OCI-LY7 (cell line): ENCODE data around the gene PLEKHF1. TPM values are rescaled to one million over a fixed set of nuclear protein-coding genes. Genes with fewer than 3 reads are reported as not detected.

Experiments used
- BruUV-seq: library from RNA; stranded (reverse); fragments of 400-500 nt; replicated peaks from 2 replicates; lab custom pipeline; 2021; lab: Mats Ljungman, UMichigan
- CTCF ChIA-PET: fragments of 300-600 bp; sonication (Branson Sonifier 250); formaldehyde crosslinking; loops from one replicate; lab custom pipeline; 2022; ENCODE audit warnings: antibody characterized with exemption; ENCODE audit not compliant: unreplicated experiment; lab: Charles Lee
- POLR2A ChIA-PET: fragments of 300-600 bp; sonication (Branson Sonifier 250); formaldehyde crosslinking; loops from one replicate; lab custom pipeline; 2022; ENCODE audit warnings: antibody characterized with exemption; lab: Charles Lee
- DNase-seq: peaks from one replicate; pipeline ENCODE4 v3.0.0-alpha.2; 2015; ENCODE audit warnings: low spot score
- H2AFZ ChIP-seq: fragments of 200-600 bp; sonication (generic), shearing (Covaris generic); 2 replicates; pipeline ENCODE4 v1.6.1; 2014; ENCODE audit warnings: mild to moderate bottlenecking, antibody characterized with exemption, low read length, moderate library complexity
- H3K27ac ChIP-seq: fragments of 200-600 bp; sonication (generic); 2 replicates; pipeline ENCODE4 v1.5.1; 2014; ENCODE audit warnings: mixed run types, low read depth, mild to moderate bottlenecking, moderate library complexity, low read length, inconsistent platforms; ENCODE audit not compliant: poor library complexity, severe bottlenecking
- H3K36me3 ChIP-seq: fragments of 200-600 bp; sonication (generic); 2 replicates; pipeline ENCODE4 v1.6.1; 2014; ENCODE audit warnings: mild to moderate bottlenecking, antibody characterized with exemption, low read length, moderate library complexity, mixed read lengths; ENCODE audit not compliant: insufficient read depth
- H3K4me1 ChIP-seq: fragments of 200-600 bp; sonication (generic); 2 replicates; pipeline ENCODE4 v1.5.1; 2014; ENCODE audit warnings: mild to moderate bottlenecking, low read length; ENCODE audit not compliant: insufficient read depth, poor library complexity, severe bottlenecking
- H3K4me2 ChIP-seq: fragments of 200-600 bp; sonication (generic); 2 replicates; pipeline ENCODE4 v1.6.1; 2014; ENCODE audit warnings: mild to moderate bottlenecking, low read length
- H3K4me3 ChIP-seq: fragments of 200-600 bp; sonication (generic); 2 replicates; pipeline ENCODE4 v1.5.1; 2014; ENCODE audit warnings: mild to moderate bottlenecking, low read depth, low read length; ENCODE audit not compliant: poor library complexity, severe bottlenecking
- H3K79me2 ChIP-seq: fragments of 200-600 bp; sonication (generic); 2 replicates; pipeline ENCODE4 v1.6.1; 2016; ENCODE audit warnings: low read depth, mild to moderate bottlenecking, low read length, moderate library complexity, mixed read lengths; ENCODE audit not compliant: insufficient read depth
- H3K9me2 ChIP-seq: fragments of 200-600 bp; sonication (generic); 2 replicates; pipeline ENCODE4 v1.6.1; 2016; ENCODE audit warnings: mild to moderate bottlenecking, low read length, mixed read lengths; ENCODE audit not compliant: insufficient read depth
- H3K9me3 ChIP-seq: fragments of 200-600 bp; sonication (generic); 2 replicates; pipeline ENCODE4 v1.6.1; 2014; ENCODE audit warnings: mild to moderate bottlenecking, mixed run types, low read length, mixed read lengths
- H4K20me1 ChIP-seq: fragments of 200-600 bp; sonication (generic); 2 replicates; pipeline ENCODE4 v1.6.1; 2014; ENCODE audit warnings: mild to moderate bottlenecking, antibody characterized with exemption, low read length, moderate library complexity, mixed read lengths; ENCODE audit not compliant: insufficient read depth
- EZH2phosphoT487 ChIP-seq: fragments of 200-600 bp; sonication (generic); IDR thresholded peaks from 2 replicates; pipeline ENCODE4 v1.6.1; 2018; ENCODE audit warnings: low read depth, borderline replicate concordance, mild to moderate bottlenecking, mixed run types, antibody characterized with exemption, low read length, moderate library complexity, mixed read lengths
- intact Hi-C: fragments of 100-400 bp; cut with micrococcal nuclease; formaldehyde crosslinking; loops from one replicate; pipeline ENCODE4 v1.10.0; 2022; ENCODE audit not compliant: unreplicated experiment
- total RNA-seq, 2 experiments: library from RNA; depleted of rRNA in 1 of 2; stranded (reverse); fragments of >200 nt in 1 of 2; shearing (Covaris generic) in 1 of 2; gene quantifications; 2 replicates each; pipeline ENCODE4 v1.2.3, GENCODE V29; 2014 to 2022
- TF ChIP-seq, protein P1 (sequence below): fragments of 200-600 bp; sonication (generic); conservative IDR thresholded peaks from 2 replicates; pipeline ENCODE4 v1.5.1; 2014; ENCODE audit warnings: mild to moderate bottlenecking, antibody characterized with exemption, low read length, moderate library complexity, mixed read lengths

The PLEKHF1 gene
- total RNA-seq, 2 experiments from 2014 or later: 5.0 to 7.0 TPM

DNA sequence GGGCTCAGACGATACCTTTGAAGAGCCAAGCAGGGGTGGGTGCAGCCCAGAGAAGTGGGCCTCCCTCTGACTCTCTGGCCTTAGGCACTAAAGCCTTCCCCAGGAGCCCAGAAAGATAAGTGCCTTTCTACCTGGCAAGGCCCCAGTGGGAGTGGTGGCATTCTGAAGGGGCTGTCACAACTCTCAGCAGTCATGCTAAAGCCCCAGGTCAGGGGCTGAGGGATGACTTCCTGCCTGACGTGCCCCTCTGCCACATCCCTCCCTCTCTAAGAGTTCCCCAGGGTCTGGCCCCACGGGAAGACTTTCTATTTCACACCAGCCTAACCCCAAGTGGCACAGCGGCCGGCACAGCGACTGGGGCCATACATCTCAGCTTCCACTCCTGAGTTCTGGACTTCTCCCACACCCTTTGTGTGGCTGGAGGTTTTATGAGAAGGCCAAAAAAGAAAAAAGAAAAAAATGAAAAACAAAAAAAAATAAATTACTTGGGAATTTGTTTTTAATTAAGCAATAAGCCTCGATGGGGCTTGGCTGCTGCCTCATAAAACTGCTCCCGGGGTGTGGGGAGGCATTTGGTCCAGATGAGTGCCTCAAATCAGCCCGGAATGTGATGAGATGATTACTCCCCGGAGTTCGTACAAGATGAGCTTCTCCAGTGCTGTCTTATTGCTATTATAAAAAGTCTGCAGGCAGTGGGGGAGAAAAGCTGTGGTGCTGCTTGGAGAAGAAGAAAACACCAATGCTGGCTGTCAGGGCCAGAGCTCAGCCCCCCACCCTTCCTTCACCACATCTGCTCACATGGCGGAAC lies 28.5 kb upstream of the PLEKHF1 start:
- POLR2A ChIA-PET: interaction anchor here (0.6 kb wide), 2 partner anchors 792 to 843 kb away, joined by 3 read pairs; no protein-coding TSS in a partner anchor
- no peak for TF ChIP-seq EZH2phosphoT487
- TF ChIP-seq, protein P1, sequence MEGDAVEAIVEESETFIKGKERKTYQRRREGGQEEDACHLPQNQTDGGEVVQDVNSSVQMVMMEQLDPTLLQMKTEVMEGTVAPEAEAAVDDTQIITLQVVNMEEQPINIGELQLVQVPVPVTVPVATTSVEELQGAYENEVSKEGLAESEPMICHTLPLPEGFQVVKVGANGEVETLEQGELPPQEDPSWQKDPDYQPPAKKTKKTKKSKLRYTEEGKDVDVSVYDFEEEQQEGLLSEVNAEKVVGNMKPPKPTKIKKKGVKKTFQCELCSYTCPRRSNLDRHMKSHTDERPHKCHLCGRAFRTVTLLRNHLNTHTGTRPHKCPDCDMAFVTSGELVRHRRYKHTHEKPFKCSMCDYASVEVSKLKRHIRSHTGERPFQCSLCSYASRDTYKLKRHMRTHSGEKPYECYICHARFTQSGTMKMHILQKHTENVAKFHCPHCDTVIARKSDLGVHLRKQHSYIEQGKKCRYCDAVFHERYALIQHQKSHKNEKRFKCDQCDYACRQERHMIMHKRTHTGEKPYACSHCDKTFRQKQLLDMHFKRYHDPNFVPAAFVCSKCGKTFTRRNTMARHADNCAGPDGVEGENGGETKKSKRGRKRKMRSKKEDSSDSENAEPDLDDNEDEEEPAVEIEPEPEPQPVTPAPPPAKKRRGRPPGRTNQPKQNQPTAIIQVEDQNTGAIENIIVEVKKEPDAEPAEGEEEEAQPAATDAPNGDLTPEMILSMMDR: no peak
- Histone ChIP-seq H3K9me3 (0 out of 2 replicates have a peak, but pooled peaks cover 3% of the 10 kb centered on the region), H3K4me1 (peaks cover 8% of the 10 kb centered on the region), H3K27ac (no peak overlapping the region), H3K4me2 (no peak overlapping the region), H3K4me3 (no peak overlapping the region), H3K79me2 (no peaks in the 10 kb centered on the region), H3K9me2 (no peaks in the 10 kb centered on the region), H3K36me3 (no peaks in the 10 kb centered on the region), H2AFZ (no peak overlapping the region), H4K20me1 (no peaks in the 10 kb centered on the region)
- no peak for DNase-seq
- intact Hi-C loops: no loop called here
- CTCF ChIA-PET: no interaction called here
- no TSS peak for BruUV-seq

DNA sequence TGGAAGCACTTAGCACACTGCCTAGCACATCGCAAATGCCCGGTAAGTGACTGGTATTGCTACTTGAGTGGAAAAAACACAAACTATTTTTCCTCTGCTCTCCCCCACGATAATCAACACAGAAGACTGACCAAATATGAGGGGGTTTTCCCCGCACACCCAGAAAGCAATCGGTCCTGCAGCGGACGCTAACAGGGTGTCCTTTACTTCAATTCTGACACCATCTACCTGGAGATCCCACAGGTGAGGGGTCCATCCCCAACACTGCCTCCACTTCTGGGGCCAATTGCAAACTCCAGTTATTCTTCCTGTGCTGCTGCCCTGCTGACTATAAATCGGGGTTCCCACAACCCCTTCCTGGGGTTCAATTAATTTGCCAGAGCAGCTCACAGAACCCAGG lies 26.2 kb upstream of the PLEKHF1 start:
- H3K4me2 ChIP-seq: no peak overlapping the region
- H3K27ac ChIP-seq: no peak overlapping the region
- H3K4me3 ChIP-seq: no peak overlapping the region
- no peak for DNase-seq
- intact Hi-C loops: no loop called here
- TF ChIP-seq, protein P1: no peak
- no peak for TF ChIP-seq EZH2phosphoT487
- H3K36me3 ChIP-seq: no peaks in the 10 kb centered on the region
- H3K4me1 ChIP-seq: no peaks in the 10 kb centered on the region
- H4K20me1 ChIP-seq: no peaks in the 10 kb centered on the region
- POLR2A ChIA-PET: interaction anchor here (1.0 kb wide), 1 partner anchor 17 kb away, joined by 3 read pairs; no protein-coding TSS in a partner anchor
- CTCF ChIA-PET: no interaction called here
- no TSS peak for BruUV-seq
- no peak overlapping the region for H2AFZ ChIP-seq
- no peaks in the 10 kb centered on the region for H3K9me3 ChIP-seq
- H3K9me2 ChIP-seq: no peaks in the 10 kb centered on the region
- H3K79me2 ChIP-seq: no peaks in the 10 kb centered on the region

DNA sequence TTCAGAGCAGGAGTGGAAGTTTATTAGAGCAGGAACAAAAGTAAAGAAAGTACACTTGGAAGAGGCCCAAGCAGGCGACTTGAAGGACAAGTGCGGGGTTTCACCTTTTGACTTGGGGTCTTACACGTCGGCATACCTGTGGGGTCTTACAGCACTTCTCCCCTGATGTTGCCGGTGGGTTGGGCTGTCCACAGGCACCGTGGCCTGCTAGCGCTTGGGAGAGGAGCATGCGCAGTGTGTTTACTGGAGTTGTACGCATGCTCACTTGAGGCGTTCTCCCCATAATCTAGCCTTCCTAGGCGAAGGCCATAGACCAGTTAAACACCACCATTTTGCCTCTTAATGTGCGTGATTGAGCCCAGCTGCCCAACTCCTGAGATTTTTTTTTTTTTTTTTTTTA lies 25.0 kb upstream of the PLEKHF1 start:
- intact Hi-C loops: no loop called here
- no peaks in the 10 kb centered on the region for H3K9me3 ChIP-seq
- H3K9me2 ChIP-seq: no peaks in the 10 kb centered on the region
- H3K27ac ChIP-seq: no peak overlapping the region
- BruUV-seq: no TSS peak
- DNase-seq: no peak
- no peak overlapping the region for H3K4me2 ChIP-seq
- no peaks in the 10 kb centered on the region for H4K20me1 ChIP-seq
- ChIA-PET POLR2A (no interaction called here), CTCF (no interaction called here)
- H3K4me1 ChIP-seq: no peaks in the 10 kb centered on the region
- TF ChIP-seq, protein P1: no peak
- no peak for TF ChIP-seq EZH2phosphoT487
- H3K79me2 ChIP-seq: no peaks in the 10 kb centered on the region
- no peak overlapping the region for H3K4me3 ChIP-seq
- no peaks in the 10 kb centered on the region for H3K36me3 ChIP-seq
- no peak overlapping the region for H2AFZ ChIP-seq
